Adrenal gland (tissue), 5 donors: ENCODE measurements around the gene HLCS.

ENCODE experiments used
- CTCF ChIP-seq, 6 experiments: fragments of 450-650 bp in 4 of 6; fragments of 200-600 bp in 2 of 6; sonication (generic) in 1 of 6; IDR thresholded peaks; 1 replicate in 5 of 6; 2 replicates in 1 of 6; pipeline versions ENCODE4 v1.5.1 to v1.8.0; 2016 to 2021; ENCODE audit warnings: antibody characterized with exemption in 6 of 6, mild to moderate bottlenecking in 2 of 6, moderate library complexity in 1 of 6
- POLR2A ChIP-seq, 2 donors: fragments of 450-650 bp; IDR thresholded peaks; one replicate each; pipeline ENCODE4 v1.6.1; 2017; ENCODE audit warnings: antibody characterized with exemption in 2 of 2, mild to moderate bottlenecking in 2 of 2, moderate library complexity in 1 of 2
- donor health status: DM: no; HTN: no; CAD: no.

GRCh38 chr21:36932161-36932816, 34.2 kb downstream of the HLCS start:
- no peak for TF ChIP-seq CTCF (IDR thresholded peaks at IDR 0.05)
- no peak for TF ChIP-seq POLR2A (IDR thresholded peaks at IDR 0.05)
